Measurements from ENCODE around the gene VPS4B.

VPS4B gene

GRCh38 chr18:63430526-63430925 lies 8.2 kb upstream of the VPS4B start:
- no peak for DNase-seq (ENCODE audit: low read depth in 2 of 2)

GRCh38 chr18:63427558-63427957 lies 5.3 kb upstream of the VPS4B start:
- no peak for DNase-seq (ENCODE audit: low read depth in 2 of 2)

GRCh38 chr18:63422864-63423304 lies 608 bp upstream of the VPS4B start:
- DNase-seq (ENCODE audit: low read depth in 2 of 2) = no peak

DNA sequence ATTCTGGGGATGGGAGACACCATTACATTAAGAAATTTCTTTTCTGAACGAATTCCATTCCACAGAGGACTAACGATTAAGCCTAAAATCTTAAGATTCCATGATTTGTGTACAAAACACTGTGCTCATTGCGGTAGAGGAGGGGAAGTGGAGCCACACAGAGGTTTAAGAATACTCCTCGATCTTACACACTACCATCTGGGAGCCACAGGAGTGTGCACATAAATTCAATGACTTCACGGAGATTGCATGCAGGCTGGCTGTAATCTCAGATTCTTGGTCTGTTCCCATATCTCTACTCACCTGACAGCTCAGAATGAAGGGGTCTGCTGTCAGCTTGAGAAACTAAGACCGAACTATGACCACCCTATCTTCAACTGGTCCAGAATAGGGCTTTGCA lies 762 bp downstream of the VPS4B start:
- DNase-seq (ENCODE audit: low read depth in 2 of 2) = no peak

DNA sequence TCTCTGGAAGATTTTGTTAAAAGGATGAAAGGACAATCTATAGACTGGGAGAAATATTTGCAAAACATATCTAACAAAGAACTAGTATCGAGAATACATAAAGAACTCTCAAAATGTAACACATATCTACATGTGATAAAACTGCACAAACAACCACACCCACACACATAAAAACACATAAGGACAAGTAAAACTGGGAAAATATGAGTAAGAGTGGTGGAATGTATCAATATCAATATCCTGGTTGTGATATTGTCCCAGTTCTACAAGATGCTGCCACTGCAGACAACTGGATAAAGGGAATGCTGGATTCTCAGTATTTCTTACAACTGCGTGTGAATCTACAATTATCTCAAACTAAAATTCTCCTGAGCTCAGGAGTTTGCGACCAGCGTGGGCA lies 9.3 kb downstream of the VPS4B start:
- no peak for DNase-seq (ENCODE audit: low read depth in 2 of 2)

DNA sequence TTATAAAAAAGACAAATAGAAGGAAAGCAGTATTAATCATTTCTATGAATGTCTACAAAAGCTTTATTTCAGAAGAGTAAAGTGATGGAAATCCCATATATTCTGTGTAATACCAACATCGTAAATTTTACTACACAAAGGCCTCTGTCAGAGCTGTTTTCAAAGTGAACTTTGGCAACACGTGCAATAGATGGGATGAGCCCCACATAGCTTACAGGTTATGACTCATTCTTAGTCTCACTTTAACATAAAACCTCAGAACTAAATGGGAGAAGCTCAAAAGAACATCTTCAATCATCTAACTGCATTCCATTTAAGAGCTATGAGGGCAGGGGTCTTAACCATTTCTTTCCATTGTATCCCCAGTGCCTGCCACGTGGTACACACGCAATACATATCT lies 11.5 kb downstream of the VPS4B start:
- DNase-seq (ENCODE audit: low read depth in 2 of 2) = no peak

DNA sequence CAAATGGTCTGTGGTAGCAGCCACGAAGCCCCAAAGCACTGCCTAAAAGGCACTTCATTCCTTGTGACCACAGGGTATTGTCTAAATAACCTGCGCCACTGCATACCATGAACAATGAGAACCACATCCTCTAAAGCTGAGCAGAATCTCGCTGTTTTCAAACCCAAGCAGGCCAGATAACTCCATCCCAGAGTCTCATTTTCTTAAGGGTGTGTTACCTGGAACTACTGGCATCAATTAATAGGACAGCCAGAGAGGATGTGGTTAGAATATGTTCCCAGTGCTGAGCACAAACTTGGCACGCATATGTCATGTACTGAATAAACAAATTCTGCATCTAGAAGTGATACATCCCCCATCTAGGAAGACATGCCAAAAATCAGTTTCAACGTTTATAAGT lies 13.0 kb downstream of the VPS4B start:
- DNase-seq (ENCODE audit: low read depth in 2 of 2) = no peak

- no peak for DNase-seq (ENCODE audit: low read depth in 2 of 2)
These were observed 14.5 kb downstream of the VPS4B start for GRCh38 chr18:63407734-63408133.

GRCh38 chr18:63405986-63406385 lies 16.3 kb downstream of the VPS4B start:
- no peak for DNase-seq (ENCODE audit: low read depth in 2 of 2)

- DNase-seq (ENCODE audit: low read depth in 2 of 2) = no peak
These were observed 19.8 kb downstream of the VPS4B start for GRCh38 chr18:63402246-63403162.

DNA sequence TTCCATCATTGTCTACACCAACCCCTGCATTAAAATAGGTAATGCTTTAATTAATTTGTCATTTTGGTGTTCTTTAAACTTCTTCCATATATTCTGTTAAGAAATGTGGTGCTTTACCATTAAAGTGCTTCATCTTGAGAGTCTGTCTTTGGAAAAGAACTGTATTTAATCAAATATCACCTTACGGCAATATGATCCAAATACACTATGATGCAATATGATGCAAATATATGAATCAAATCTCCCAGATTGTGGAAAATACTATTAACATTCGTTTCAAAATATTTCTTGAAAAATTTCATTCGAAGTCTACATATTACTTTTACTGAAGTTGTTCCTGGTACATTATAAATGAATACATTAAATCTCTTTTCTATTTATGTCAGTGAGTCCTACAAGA lies 23.0 kb downstream of the VPS4B start:
- DNase-seq (ENCODE audit: low read depth in 2 of 2) = no peak

DNA sequence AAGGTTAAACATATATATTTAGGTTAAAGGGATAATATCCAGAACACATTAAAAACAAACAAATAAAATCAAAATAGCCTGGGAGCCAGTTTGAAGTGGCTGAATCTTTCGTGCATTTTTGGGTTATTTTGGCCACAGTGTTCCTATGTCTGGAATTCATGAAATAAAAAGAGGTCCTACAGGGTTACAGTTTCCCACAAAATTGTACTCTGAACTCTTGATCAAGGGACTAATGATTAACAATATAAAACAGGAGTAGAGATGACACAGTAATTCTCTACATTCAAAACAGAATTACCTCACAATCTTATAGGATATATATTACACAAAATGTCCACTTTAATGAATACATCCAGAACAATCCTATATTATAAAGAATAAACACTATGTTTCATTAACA lies 24.9 kb downstream of the VPS4B start:
- no peak for DNase-seq (ENCODE audit: low read depth in 2 of 2)

DNA sequence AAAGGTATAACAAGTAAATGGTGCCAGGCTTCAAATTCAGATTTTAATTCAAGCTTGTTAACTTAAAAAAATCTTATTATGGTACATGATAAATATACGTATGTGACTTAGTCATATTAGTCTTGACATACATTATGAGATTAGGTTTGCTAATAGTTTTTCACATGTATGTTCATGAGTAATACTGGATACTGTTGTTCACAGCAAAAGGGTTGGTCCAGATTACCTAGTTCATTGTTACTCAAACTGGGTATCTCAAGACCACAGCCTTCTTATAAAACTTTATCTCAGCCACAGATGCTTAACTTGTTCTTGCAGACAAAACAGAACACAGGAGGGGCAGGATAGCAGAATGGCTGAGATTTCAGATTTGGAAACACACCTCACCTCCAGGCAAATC lies 26.8 kb downstream of the VPS4B start:
- DNase-seq (ENCODE audit: low read depth in 2 of 2) = no peak

DNA sequence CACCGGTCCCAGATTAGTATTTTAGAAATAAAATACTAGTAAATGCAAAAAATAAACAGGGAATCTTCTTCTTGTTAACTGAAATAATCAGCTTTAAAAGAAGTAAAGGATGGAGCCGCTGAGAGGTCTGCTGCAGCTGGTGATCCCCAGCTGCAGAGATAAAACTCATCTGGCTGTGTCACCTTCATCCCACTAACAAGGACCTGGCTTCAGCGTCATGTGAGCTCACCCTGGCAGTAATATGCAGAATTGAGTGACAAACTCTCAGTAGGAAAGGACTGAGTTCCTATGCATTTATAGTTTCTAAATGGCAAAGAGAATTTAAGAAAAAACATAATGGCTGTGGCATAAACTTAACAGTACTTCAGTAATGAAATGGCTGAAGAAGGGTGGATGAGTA lies 27.3 kb downstream of the VPS4B start:
- DNase-seq (ENCODE audit: low read depth in 2 of 2) = no peak

- no peak for DNase-seq (ENCODE audit: low read depth in 2 of 2)
These were observed 34.4 kb downstream of the VPS4B start for GRCh38 chr18:63387861-63388260.

DNA sequence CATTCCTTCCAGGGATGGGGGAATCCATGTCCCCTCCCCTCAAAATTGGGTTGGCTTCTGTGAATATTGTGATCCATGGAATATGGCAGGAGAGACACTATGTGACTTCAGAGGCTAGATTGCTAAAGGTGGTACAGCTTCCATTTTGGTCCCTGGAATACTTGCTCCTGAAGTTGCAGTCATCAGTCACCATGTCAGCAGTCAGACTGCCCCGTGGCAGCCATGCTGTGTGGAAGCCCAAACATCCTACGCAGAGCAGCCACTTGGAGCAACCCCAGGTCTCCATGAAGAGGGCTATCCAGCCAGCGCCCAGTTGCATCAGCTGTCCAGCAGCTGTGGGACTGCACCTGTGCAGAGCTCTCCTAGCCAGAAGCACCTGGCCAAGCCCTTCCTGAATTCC lies 39.4 kb downstream of the VPS4B start:
- DNase-seq (ENCODE audit: low read depth in 2 of 2) = no peak

DNA sequence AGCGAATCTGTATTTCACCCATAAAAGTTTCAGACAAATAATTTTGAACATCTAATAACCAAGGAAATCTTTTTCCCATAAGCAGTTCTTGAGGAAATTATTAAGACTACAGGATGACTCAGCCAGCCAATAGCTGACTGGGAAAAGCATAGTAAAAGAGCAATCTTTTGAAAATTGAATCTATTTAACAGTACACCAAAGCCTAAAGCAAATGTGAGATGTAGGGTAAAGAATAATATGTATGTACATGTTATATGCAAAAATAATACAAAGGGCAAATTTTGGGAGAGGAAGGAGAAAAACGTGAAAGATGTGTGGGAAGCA lies 42.7 kb downstream of the VPS4B start:
- DNase-seq (ENCODE audit: low read depth in 2 of 2) = no peak

- no peak for DNase-seq (ENCODE audit: low read depth in 2 of 2)
These were observed 43.2 kb downstream of the VPS4B start for GRCh38 chr18:63378919-63379638.

DNA sequence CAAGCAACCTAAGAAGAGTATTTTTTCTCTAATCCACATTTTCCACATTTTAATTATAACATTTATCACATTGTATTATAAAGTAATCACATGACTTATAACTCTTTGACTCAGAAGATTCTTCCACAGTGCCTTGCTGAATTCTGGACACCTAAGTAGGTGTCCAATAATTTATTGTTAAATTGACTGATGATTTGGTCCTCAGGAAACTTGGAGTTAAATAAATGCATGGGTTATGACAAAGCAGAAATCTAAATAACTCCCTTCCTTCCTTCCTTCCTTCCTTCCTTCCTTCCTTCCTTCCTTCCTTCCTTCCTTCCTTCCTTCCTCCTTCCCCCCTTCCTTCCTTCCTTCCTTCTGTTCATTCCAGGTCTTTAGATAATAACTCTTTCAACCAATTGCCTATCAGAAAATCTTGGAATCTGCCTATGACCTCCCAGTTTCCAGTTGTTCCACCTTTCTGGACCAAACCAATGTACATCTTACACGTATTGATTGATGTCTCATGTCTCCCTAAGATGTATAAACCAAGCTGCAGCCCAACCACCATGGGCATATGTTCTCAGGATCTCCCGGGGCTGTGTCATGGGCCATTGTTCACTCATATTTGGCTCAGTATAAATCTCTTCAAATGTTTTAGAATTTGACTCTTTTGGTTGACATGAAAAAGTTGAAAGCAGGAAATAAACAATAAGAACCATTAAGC lies 44.8 kb downstream of the VPS4B start:
- DNase-seq (ENCODE audit: low read depth in 2 of 2) = no peak

- DNase-seq (ENCODE audit: low read depth in 2 of 2) = no peak
These were observed 45.7 kb downstream of the VPS4B start for GRCh38 chr18:63376538-63376937.

DNA sequence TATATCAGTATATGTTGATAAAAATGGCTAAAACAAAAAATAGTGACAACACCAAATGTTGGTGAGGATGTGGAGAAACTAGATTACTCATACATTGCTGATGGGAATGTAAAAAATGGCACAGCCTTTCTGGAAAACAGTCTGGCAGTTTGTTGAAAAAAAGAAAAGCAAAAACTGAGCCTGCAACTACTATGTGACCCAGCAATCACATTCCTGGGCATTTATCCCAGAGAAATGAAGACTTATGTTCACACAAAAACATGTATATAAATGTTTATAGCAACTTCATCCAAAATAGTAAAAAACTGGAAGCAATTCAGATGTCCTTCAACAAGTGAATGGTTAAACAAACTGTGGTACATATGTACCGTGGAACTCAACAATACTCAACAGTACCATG lies 47.7 kb downstream of the VPS4B start:
- no peak for DNase-seq (ENCODE audit: low read depth in 2 of 2)

- DNase-seq (ENCODE audit: low read depth in 2 of 2) = no peak
These were observed 49.1 kb downstream of the VPS4B start for GRCh38 chr18:63373161-63373560.

GRCh38 chr18:63368611-63369010 lies 53.7 kb downstream of the VPS4B start:
- no peak for DNase-seq (ENCODE audit: low read depth in 2 of 2)

Measured in activated CD8-positive, alpha-beta memory T cell treated with anti-CD3 and anti-CD28 coated beads for 4 hours (primary cell).